ENCODE measurements around the gene SHC4.

DNA sequence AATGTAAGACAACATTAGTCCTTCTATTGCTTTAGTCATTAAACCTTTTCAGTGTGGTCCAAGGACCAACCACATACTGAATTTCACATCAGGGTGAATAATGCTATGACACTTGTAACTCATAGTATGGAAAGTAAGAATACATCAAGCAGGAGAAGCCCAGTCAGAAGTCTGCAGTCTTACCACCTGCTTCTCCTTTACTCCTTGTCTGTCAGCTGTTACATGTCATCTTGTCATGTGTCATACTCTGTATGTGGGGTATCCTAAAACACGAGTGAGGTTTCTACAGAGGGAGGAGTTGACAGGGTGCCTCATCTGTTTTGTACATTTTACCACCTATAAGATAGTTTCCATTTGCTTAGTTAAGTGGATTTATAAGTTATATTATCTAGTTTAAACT, 118.6 kb downstream of the SHC4 start:
- TF ChIP-seq POLR2A (IDR thresholded peaks at IDR 0.05): no peak
- TF ChIP-seq, protein P1, sequence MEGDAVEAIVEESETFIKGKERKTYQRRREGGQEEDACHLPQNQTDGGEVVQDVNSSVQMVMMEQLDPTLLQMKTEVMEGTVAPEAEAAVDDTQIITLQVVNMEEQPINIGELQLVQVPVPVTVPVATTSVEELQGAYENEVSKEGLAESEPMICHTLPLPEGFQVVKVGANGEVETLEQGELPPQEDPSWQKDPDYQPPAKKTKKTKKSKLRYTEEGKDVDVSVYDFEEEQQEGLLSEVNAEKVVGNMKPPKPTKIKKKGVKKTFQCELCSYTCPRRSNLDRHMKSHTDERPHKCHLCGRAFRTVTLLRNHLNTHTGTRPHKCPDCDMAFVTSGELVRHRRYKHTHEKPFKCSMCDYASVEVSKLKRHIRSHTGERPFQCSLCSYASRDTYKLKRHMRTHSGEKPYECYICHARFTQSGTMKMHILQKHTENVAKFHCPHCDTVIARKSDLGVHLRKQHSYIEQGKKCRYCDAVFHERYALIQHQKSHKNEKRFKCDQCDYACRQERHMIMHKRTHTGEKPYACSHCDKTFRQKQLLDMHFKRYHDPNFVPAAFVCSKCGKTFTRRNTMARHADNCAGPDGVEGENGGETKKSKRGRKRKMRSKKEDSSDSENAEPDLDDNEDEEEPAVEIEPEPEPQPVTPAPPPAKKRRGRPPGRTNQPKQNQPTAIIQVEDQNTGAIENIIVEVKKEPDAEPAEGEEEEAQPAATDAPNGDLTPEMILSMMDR (IDR thresholded peaks at IDR 0.05): no peak
- no peak for TF ChIP-seq POLR2AphosphoS5 (IDR thresholded peaks at IDR 0.05)
